Dendritic cell treated with granulocyte-macrophage colony-stimulating factor and Interleukin-4, amounts not matched to agents 40 ng/mL and 50 ng/mL, for 4 days (primary cell): ENCODE data around the gene CNOT3.

Experiments
- H3K27ac Mint-ChIP-seq: one replicate; pipeline ENCODE4 v1.8.0; 2022; ENCODE audit warnings: mild to moderate bottlenecking, mixed read lengths
- H3K27me3 Mint-ChIP-seq: one replicate; pipeline ENCODE4 v1.8.0; 2022; ENCODE audit warnings: mild to moderate bottlenecking, mixed read lengths
- H3K36me3 Mint-ChIP-seq: one replicate; pipeline ENCODE4 v1.8.0; 2022; ENCODE audit warnings: low read depth, mixed read lengths
- H3K4me1 Mint-ChIP-seq: one replicate; pipeline ENCODE4 v1.8.0; 2022; ENCODE audit warnings: low read depth, mixed read lengths
- H3K4me3 Mint-ChIP-seq: one replicate; pipeline ENCODE4 v1.8.0; 2022; ENCODE audit warnings: mild to moderate bottlenecking, moderate library complexity, mixed read lengths
- H3K9me3 Mint-ChIP-seq: one replicate; pipeline ENCODE4 v1.8.0; 2022; ENCODE audit warnings: mixed read lengths
- intact Hi-C: fragments of 100-400 bp; cut with micrococcal nuclease; formaldehyde crosslinking; loops from one replicate; pipeline ENCODE4 v1.15.0; 2022

CNOT3 gene

GRCh38 chr19:54106716-54107115 lies 30.8 kb upstream of the CNOT3 start:
- Mint-ChIP-seq H3K27me3 (no peaks in the 10 kb centered on the region), H3K9me3 (no peaks in the 10 kb centered on the region), H3K27ac (no peak overlapping the region), H3K4me3 (no peak overlapping the region), H3K4me1 (peaks cover 49% of the 10 kb centered on the region), H3K36me3 (peaks cover 78% of the 10 kb centered on the region)
- intact Hi-C loops: no loop called here

- Mint-ChIP-seq H3K4me3 (no peak overlapping the region), H3K27me3 (no peaks in the 10 kb centered on the region), H3K36me3 (peaks cover 84% of the 10 kb centered on the region), H3K27ac (peak overlapping the region; percentile 2), H3K4me1 (peaks cover 42% of the 10 kb centered on the region), H3K9me3 (no peaks in the 10 kb centered on the region)
- intact Hi-C loops: no loop called here
Measured at GRCh38 chr19:54107876-54108490, 29.6 kb upstream of the CNOT3 start.

- H3K9me3 Mint-ChIP-seq: no peaks in the 10 kb centered on the region
- H3K36me3 Mint-ChIP-seq: peaks cover 84% of the 10 kb centered on the region
- H3K4me1 Mint-ChIP-seq: peaks cover 42% of the 10 kb centered on the region
- no peak overlapping the region for H3K27ac Mint-ChIP-seq
- no peaks in the 10 kb centered on the region for H3K27me3 Mint-ChIP-seq
- intact Hi-C loops: no loop called here
- H3K4me3 Mint-ChIP-seq: no peak overlapping the region
Measured at GRCh38 chr19:54108496-54108895, 29.1 kb upstream of the CNOT3 start.

- intact Hi-C loops: no loop called here
- H3K4me3 Mint-ChIP-seq: no peak overlapping the region
- no peaks in the 10 kb centered on the region for H3K9me3 Mint-ChIP-seq
- H3K27me3 Mint-ChIP-seq: no peaks in the 10 kb centered on the region
- H3K27ac Mint-ChIP-seq: no peak overlapping the region
- H3K4me1 Mint-ChIP-seq: peaks cover 48% of the 10 kb centered on the region
- peaks cover 95% of the 10 kb centered on the region for H3K36me3 Mint-ChIP-seq
Measured at GRCh38 chr19:54109651-54110050, 27.9 kb upstream of the CNOT3 start.

GRCh38 chr19:54114340-54115108 lies 23.0 kb upstream of the CNOT3 start:
- peaks cover 55% of the 10 kb centered on the region for H3K4me1 Mint-ChIP-seq
- H3K9me3 Mint-ChIP-seq: no peaks in the 10 kb centered on the region
- H3K27ac Mint-ChIP-seq: peak overlapping the region; percentile 94
- H3K4me3 Mint-ChIP-seq: peak overlapping the region; percentile 85
- peaks cover 82% of the 10 kb centered on the region for H3K36me3 Mint-ChIP-seq
- intact Hi-C loops: loop anchor here (1.0 kb wide), 1 partner anchor 12 kb away; the partner anchor contains the start of gene NDUFA3
- no peaks in the 10 kb centered on the region for H3K27me3 Mint-ChIP-seq

- intact Hi-C loops: loop anchor here (1.0 kb wide), 1 partner anchor 13 kb away; the partner anchor contains the start of gene NDUFA3
- Mint-ChIP-seq H3K36me3 (peaks cover 82% of the 10 kb centered on the region), H3K4me3 (peak within 1 kb of the TSS; percentile 85), H3K9me3 (no peaks in the 10 kb centered on the region), H3K27ac (peak within 1 kb of the TSS; percentile 94), H3K4me1 (peaks cover 48% of the 10 kb centered on the region), H3K27me3 (no peaks in the 10 kb centered on the region)
Measured at GRCh38 chr19:54115109-54116063, 22.2 kb upstream of the CNOT3 start, which contains the start of the genes PRPF31 and TFPT. PRPF31 (plus strand) TSS chr19:54115754; CDS start chr19:54118279, 2,525 bp downstream. TFPT (minus strand) TSS chr19:54115657; CDS start chr19:54115269, 388 bp downstream.

- Mint-ChIP-seq H3K27ac (no peak overlapping the region), H3K36me3 (peaks cover 86% of the 10 kb centered on the region), H3K27me3 (no peaks in the 10 kb centered on the region), H3K4me3 (no peak overlapping the region), H3K9me3 (no peaks in the 10 kb centered on the region), H3K4me1 (peaks cover 14% of the 10 kb centered on the region)
- intact Hi-C loops: no loop called here
Measured at GRCh38 chr19:54121259-54121658, 16.3 kb upstream of the CNOT3 start.

- H3K4me3 Mint-ChIP-seq: no peak overlapping the region
- H3K27ac Mint-ChIP-seq: no peak overlapping the region
- no peaks in the 10 kb centered on the region for H3K27me3 Mint-ChIP-seq
- no peaks in the 10 kb centered on the region for H3K4me1 Mint-ChIP-seq
- no peaks in the 10 kb centered on the region for H3K9me3 Mint-ChIP-seq
- H3K36me3 Mint-ChIP-seq: peaks cover 100% of the 10 kb centered on the region
- intact Hi-C loops: no loop called here
Measured at GRCh38 chr19:54123682-54124081, 13.9 kb upstream of the CNOT3 start.

- H3K27me3 Mint-ChIP-seq: no peaks in the 10 kb centered on the region
- no peak overlapping the region for H3K27ac Mint-ChIP-seq
- H3K4me1 Mint-ChIP-seq: no peaks in the 10 kb centered on the region
- no peak overlapping the region for H3K4me3 Mint-ChIP-seq
- H3K9me3 Mint-ChIP-seq: no peaks in the 10 kb centered on the region
- peaks cover 100% of the 10 kb centered on the region for H3K36me3 Mint-ChIP-seq
- intact Hi-C loops: no loop called here
Measured at GRCh38 chr19:54124393-54124792, 13.2 kb upstream of the CNOT3 start.

GRCh38 chr19:54125713-54126112 lies 11.8 kb upstream of the CNOT3 start:
- no peaks in the 10 kb centered on the region for H3K4me1 Mint-ChIP-seq
- peaks cover 98% of the 10 kb centered on the region for H3K36me3 Mint-ChIP-seq
- intact Hi-C loops: no loop called here

GRCh38 chr19:54127688-54128440 lies 9.7 kb upstream of the CNOT3 start:
- no peak overlapping the region for H3K27ac Mint-ChIP-seq
- no peaks in the 10 kb centered on the region for H3K9me3 Mint-ChIP-seq
- intact Hi-C loops: no loop called here
- no peak overlapping the region for H3K4me3 Mint-ChIP-seq
- no peaks in the 10 kb centered on the region for H3K4me1 Mint-ChIP-seq
- peaks cover 94% of the 10 kb centered on the region for H3K36me3 Mint-ChIP-seq
- no peaks in the 10 kb centered on the region for H3K27me3 Mint-ChIP-seq

More at GRCh38 chr19:54125713-54126112, 11.8 kb upstream of the CNOT3 start:
- H3K4me3 Mint-ChIP-seq: no peak overlapping the region
- H3K9me3 Mint-ChIP-seq: no peaks in the 10 kb centered on the region
- no peak overlapping the region for H3K27ac Mint-ChIP-seq
- H3K27me3 Mint-ChIP-seq: no peaks in the 10 kb centered on the region

GRCh38 chr19:54128441-54128725 lies 9.2 kb upstream of the CNOT3 start:
- no peaks in the 10 kb centered on the region for H3K4me1 Mint-ChIP-seq
- H3K4me3 Mint-ChIP-seq: no peak overlapping the region
- peaks cover 93% of the 10 kb centered on the region for H3K36me3 Mint-ChIP-seq
- intact Hi-C loops: no loop called here
- no peaks in the 10 kb centered on the region for H3K27me3 Mint-ChIP-seq
- no peak overlapping the region for H3K27ac Mint-ChIP-seq
- H3K9me3 Mint-ChIP-seq: no peaks in the 10 kb centered on the region
